ENCODE data around the gene KRT6C.
"Not testable (repeated sequence)": the region's sequence is repeated elsewhere in the genome, so short reads cannot be mapped to it uniquely, and the experiment has no call there.

Gene KRT6C

DNA sequence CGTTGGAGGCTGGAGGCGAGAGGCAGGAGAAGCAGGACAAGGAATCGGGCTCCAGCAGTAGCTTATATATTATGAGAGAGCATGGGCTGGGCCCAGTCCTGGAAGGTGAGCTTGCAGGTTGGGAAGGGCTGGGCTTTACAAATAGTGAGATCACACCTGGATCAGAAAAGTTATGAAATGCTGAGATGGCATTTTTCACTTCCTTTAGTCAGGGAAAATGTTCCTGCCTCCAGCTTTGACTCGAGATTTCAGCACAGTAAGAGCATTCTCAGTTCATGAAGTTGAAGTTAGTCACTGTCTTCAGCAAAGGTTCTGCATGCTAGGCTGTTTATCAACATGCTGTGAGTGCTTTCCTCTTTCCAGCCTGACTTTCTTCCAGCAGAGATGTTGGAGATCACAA lies at the start of gene KRT6C:
Gene KRT6C (minus strand): TSS at position 38 of the 400 bp plus-strand sequence. CDS start 68 bp downstream, outside the sequence.
- no peak for DNase-seq (ENCODE audit: low read depth in 2 of 2)

DNA sequence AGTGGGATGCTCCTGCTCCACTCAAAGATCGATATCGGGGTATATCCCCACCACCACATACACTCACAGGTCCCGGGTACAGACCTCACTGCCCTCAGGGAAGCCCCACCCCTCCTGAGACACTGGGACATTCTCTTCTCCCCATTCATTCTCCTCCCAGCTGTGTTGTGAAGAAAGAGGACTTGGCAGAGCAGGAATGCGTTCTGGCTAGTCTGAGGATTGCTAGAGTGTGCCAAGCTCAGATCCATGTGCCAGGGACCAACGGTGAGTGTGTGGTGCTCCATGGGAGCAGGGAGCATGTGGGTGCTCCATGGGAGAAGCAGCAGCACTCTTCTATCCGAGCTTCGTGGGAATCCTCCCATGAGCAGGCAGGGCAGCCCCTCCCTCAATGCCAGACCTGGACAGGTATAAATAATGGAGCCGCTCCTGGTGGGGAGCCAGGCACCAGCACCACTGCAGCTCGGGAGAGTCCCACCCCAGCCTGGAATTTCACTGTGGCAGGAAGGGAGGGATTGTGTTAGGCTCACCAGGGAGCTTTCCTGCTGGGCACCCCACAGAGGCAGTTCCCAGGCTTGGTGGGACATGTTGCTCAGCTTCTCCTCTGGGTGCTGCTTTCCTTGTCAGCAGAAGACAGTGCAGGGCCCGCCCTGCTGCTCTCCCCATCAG lies 48.9 kb upstream of the KRT6C start:
- DNase-seq (ENCODE audit: low read depth in 2 of 2), result no peak

DNA sequence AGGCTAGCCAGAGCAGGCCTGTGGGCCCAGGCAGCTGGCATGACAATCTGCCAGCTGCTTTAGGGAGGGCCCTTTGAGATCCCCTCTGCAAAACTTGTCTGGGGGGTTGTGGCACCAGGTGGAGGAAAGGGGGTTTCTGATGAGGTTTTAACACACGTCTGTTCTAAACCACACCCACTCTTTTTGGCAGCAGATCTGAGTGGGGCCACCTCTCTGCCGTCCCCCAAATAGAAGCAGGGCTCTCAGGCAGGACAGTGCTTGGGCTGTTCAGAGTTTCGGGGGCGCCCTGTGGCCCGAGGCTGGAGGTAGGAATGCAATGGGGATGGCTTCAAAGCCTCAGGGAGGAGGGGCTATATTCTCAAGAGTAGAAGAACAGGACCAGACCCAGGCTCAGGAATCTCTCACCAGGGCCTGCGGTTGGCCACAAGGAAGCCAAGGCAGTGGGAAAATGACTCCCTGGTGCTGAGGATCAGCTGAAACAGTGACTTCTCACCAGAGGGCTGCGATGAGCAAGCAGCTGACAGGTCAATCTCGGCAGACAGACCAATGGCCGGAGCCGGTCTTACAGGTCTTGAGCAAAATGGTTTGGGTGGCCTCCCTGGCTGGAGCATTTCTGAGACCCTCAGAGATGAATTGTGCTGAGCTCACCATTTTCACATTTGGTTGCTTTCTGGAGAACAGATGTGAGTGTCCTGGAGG lies 48.1 kb upstream of the KRT6C start:
- DNase-seq (ENCODE audit: low read depth in 2 of 2), result no peak

DNA sequence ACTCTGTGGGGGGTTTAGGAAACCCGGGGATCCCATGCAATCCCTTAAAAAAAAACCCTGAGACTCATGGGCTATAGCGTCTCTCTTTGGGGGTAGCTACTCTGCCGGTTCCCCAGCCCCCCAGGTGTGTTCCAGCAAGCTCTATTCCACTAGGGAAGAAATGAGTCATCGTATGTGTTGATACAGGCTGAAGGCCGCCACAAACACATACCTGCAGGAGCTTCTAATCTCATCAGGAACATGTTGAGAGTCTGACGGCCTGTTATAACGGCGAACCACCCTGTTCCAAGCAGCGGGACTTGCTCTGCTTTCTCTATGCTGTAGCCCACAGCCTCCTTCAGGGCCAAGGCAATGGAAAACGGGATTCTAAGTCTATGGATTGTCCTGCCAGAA lies 47.6 kb upstream of the KRT6C start:
- DNase-seq (ENCODE audit: low read depth in 2 of 2), result no peak

DNA sequence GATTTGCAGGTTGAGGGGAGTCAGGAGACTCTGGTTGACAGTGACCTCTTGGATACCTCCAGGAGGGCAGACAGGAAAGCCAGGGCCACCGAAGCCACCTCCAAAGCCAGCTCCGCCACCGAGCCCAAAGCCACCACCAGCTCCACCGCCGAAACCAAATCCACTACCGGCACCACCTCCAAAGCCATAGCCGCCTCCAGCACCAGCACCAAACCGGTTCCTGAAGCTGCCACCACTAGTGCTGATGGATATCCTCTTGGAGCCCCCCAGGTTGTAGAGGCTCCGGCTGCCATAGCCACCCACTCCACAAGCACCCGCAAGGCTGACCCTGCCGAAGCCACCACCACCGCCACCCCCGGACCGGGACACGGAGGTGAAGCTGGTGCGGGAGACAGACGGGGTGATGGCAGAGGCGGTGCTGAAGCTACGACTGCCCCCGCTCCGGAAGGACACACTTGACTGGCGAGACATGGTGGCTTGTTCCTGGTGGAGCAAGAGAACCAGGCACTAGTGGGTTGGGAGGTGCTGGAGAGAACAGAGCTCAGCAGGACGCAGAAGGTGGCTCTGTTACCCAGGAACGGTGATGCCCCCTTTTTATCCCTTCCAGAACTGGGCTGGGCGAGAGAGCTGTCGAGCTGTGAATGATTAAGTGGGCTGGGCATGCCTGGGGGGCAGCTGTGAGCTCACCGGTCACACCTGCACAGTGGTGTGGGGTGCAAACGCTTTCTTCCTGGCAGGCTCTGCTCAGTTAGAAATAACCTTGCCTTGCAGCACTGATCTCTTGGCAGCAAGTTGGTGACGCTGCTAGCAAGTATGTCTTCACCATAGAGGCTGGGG lies 46.4 kb upstream of the KRT6C start, which contains the start of gene KRT5:
Gene KRT5 (minus strand): TSS at position 569 of the 837 bp plus-strand sequence. CDS start 98 bp downstream, at position 471.
- DNase-seq (ENCODE audit: low read depth in 2 of 2), result no peak

DNA sequence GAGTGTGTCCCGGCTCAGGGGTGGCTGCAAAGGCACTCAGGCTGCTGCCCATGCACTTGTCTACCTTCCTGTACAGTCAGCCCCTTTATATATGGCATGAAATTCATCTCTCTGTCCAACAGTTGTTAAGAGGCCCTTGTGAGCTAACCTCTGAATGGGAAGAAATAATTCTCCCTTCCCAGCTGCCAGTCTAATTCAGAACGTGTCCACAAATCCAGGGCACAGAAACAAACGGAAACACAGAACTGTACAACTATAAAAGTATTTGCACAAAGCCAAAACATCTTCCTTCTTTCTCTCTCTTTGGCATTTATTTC lies 45.7 kb upstream of the KRT6C start:
- no peak for DNase-seq (ENCODE audit: low read depth in 2 of 2)

DNA sequence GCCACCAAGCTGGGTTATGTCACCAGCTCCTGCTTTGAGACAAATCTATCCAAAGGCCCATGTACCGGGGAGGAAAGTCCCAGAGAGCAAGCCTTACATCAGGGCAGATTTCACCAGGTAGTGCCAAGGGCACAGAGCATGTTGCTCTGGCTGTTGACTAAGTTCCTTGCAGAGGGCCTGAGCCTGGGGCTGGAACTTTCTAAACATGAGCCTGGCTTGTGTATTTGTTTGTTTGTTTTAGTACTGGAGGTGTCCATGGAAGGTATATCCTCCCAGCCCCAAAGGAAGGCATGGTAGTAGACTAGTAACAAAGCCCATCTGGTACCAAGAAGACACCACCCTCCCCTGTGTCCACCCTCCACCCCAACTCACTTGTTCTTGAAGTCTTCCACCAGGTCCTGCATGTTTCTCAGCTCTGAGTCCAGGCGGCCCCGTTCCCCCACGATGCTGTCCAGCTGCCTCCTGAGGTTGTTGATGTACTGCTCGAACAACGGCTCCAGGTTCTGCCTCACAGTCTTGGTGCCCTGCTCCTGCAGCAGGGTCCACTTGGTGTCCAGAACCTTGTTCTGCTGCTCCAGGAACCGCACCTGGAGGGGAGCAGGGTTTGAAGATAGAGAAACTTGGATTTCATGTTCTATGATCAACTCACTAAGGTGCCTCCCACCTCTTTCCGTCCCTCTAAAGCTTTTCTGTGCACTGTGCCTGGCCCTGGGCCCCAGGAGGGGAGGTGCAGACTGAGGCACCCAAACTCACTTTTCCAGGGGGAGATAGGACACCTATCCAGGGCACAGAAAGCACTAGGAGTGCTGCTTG lies 45.2 kb upstream of the KRT6C start:
- no peak for DNase-seq (ENCODE audit: low read depth in 2 of 2)

DNA sequence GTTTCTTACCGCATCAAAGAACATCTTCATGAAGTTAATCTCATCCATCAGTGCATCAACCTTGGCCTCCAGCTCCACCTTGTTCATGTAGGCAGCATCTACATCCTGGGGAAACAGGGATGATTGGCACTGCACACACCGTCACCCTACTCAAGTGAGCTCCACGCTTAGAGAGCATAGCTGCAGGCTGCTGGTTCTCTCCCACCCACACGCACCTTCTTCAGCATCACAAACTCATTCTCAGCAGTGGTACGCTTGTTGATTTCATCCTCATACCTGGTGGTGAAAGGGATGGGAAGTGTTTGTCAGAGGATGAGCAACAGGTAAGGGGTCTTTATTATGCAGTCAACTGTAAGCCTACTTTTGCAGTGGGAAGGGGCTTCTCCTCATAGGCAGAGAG lies 44.3 kb upstream of the KRT6C start:
- DNase-seq (ENCODE audit: low read depth in 2 of 2), result no peak

DNA sequence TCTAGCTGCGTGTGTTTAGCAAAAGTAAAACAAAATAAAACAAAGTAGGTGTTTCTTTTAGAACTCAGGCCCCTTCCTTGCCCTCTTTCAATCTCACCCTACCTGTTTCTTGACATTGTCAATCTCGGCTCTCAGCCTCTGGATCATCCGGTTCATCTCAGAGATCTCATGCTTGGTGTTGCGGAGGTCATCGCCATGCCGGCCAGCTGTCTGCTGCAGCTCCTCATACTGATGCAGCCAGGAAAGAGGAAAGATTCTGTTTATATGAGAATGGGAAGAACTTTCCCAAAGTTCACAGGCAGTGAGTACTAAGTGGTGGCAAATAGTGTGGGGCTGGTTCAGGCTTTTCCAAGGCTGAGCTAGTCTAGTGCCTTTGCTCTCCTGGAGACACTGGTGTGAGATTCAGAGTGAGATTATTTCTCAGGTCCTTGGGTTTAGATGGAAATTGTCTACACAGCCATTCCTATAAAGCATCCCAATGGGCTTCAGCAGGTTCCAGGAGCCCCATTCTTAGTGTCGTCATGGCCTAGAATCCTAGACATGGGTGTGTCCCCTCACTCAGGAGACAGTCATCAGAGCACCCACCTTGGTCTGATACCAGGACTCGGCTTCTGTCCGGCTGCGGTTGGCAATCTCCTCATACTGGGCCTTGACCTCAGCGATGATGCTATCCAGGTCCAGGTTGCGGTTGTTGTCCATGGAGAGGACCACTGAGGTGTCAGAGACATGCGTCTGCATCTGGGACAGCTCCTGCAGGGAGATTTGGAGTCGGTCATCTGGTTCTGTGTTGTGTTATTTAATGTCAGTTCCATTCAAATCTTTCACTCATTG lies 43.6 kb upstream of the KRT6C start:
- no peak for DNase-seq (ENCODE audit: low read depth in 2 of 2)

DNA sequence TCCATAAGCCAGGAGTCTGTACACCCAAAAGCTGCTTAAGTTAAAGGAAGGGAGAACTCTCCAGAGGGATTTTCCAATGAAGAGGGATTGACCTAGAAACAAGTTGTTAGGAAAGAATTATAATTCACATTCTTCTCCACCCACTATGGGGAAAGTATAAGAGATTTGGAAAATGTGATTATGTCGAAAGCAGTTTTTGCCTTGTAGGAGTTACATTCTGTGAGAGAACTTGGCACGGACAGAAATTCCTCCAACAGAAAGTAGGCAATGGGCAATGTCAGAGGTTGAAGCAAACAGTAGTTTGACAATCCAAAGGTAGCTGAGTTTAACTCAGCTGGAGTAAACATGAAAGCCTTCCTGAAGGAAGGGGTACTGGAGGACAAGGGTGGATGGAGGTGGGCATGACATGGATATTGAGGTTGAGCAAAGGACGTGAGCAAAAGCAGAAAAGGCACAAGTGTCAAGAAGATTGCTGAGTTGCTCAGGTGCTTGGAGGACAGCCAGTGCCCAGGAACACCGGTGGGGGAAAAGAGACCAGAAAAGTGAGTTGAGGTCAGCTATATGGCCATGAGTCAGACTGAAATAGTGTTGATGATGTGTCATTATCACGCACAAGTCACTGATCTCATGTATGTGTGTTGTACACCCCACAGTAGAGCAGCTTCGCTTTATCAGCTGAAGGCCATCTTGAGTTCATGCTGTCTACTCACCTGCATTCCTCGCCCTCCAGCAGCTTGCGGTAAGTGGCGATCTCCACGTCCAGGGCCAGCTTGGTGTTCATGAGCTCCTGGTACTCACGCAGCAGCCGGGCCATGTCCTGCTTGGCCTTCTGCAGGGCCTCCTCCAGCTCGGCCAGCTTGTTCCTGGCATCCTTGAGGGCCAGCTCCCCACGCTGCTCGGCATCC lies 42.6 kb upstream of the KRT6C start:
- no peak for DNase-seq (ENCODE audit: low read depth in 2 of 2)

DNA sequence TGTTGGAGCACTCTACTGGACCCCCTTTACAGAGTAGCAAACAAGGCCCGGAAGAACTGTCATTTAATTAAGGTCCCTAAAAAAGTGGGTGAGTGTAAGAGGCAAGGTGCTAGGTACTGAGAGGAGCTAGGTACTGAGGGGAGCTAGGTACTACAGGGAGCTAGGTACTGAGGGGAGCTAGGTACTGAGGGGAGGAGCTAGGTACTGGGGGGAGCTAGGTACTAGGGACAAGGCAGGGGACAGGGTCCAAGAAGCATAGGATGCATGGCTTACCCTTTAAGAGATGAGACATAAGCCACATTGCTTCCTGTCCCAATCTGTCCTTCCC lies 41.7 kb upstream of the KRT6C start:
- DNase-seq (ENCODE audit: low read depth in 2 of 2), result no peak

DNA sequence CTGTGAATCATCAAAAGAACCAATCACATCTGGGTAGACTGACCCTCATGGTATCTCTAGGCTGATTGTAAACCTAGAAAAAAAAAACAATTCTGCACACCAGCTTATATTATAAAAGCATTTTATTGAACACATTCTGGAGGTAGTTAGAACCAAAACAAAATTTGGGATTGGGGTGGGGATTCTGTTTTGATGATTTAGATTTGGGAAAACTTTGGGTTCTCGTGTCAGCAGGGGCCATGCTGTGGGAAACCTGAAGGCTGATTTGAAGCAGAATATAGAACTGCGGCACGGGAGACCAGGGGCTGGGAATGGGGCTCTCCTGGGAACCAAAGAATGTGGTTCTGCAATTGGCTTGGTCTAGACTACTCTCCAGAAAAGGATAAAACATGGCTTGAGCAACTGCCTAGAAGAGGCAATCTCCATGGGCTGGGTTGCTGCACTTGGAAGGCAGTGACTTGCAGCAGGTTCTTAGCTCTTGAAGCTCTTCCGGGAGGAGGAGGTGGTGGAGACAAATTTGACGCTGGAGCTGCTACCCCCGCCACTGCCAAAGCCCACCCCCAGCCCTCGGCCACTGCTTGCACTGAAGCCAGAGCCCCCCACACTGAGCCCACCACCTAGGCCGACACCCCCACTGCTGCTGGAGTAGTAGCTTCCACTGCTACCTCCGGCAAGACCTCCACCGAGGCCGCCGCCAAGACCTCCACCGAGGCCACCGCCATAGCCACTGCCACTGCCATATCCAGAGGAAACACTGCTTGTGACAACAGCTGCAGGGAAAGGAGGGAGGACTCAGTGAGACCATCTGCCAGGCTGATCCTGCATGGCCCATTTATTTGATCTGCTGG lies 41.1 kb upstream of the KRT6C start:
- no peak for DNase-seq (ENCODE audit: low read depth in 2 of 2)

DNA sequence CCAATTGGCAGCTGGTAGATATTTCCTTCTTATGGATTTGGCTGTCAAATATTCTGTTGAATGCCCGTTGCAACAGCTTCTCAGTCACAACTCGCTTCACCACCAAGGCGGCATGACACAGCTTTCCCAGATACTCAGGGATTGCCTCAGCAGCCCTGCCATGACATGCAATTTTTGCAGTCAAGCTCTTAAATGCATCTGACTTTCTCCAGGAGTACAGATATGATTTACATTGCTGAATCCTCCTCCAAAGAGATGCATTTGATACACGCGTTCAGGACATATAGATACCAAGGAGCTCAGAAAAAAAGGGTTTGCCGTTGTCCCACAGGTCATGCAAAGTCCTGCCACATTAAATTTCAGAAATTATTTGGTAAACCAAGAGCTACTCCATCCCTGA lies 40.1 kb upstream of the KRT6C start:
- no peak for DNase-seq (ENCODE audit: low read depth in 2 of 2)

DNA sequence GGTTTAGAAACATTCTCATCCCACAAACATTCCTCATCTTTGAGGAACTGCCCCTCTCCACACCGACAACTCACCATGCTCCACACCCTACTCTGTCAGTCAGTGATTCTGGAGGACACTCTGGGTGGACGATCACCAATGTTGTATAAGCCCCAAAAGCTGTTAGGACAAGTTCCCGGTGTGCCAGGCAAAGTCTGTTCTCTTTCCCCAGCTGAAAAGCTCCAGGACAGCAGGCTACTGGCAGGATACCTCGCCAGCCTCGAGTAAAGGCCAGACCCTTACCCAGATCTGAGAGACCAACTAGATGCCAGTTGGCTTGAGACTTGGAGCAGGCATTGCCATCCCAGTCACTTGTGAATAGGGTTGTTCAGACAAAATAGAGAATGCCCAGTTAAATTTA lies 34.6 kb upstream of the KRT6C start:
- DNase-seq (ENCODE audit: low read depth in 2 of 2), result no peak

DNA sequence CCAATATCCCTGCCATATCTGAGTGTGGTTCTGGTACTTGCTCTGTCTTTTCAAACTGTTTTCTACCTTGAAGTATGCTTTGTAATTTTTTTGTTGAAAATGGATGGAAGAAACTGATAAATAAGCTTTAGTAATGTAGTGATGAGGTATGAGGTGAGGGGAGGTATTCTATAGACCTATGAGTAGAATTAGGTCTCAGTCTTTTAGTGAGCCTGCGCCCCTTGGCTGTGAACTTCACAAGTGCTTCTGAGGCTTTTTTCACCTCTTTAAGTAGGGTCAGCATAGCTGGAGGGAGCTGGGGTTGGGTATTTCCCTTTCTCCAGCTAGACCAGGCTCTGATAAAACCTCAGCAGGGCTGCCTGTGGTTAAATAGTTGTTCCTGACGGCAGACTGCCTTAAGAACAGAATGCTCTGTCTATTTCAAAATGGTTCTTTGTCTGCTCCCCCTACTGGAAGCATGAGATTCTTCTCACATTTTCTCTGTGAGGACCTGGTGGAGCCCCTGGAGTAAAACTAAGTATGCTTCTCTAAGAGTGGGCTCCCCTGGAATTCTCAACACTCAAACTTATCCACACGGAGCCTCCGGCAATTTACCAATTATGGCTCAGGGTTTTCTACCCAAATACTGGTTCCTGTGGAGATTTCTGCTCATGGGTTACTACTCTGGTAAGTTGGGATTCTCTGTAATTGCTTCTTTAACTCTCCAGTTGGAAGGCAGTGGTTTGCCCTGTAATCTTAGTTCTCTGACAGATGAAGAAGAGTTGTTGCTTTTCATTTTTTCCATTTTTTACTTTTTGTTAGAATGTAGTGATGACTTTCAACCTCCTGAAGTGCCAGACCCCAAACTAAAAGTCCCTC lies 33.5 kb upstream of the KRT6C start:
- no peak for DNase-seq (ENCODE audit: low read depth in 2 of 2)

DNA sequence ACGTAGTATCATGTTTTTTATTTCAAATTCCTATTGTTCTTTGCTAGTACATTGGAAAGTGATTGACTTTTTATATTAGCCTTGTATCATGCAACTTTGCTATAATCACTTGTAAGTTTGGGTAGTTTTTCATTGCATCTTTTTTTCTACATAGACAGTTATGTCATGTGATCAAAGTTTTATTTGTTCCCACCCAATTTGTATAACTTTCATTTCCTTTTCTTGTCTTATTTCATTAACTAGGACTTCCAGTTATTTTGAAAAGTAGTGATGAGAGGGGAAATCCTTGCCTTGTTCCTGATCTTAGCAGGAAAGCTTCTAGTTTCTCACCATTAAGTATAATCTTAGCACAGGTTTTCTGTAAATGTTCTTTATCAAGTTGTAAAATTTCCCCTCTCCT lies 29.3 kb upstream of the KRT6C start:
- no peak for DNase-seq (ENCODE audit: low read depth in 2 of 2)

DNA sequence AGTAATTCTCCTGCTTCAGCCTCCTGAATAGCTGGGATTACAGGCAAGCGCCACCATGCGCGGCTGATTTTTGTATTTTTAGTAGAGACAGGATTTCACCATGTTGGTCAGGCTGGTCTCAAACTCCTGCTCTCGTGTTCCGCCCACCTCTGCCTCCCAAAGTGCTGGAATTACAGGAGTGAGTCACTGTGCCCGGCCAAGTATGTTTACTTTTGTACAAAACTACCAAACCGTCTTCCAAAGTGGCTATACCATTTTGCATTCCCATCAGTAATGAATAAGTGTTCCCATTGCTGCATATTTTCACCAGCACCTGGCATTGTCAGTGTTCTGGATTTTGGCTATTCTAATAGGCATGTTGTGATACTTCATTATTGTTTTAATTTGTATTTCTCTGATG lies 27.9 kb upstream of the KRT6C start:
- no peak for DNase-seq (ENCODE audit: low read depth in 2 of 2)

DNA sequence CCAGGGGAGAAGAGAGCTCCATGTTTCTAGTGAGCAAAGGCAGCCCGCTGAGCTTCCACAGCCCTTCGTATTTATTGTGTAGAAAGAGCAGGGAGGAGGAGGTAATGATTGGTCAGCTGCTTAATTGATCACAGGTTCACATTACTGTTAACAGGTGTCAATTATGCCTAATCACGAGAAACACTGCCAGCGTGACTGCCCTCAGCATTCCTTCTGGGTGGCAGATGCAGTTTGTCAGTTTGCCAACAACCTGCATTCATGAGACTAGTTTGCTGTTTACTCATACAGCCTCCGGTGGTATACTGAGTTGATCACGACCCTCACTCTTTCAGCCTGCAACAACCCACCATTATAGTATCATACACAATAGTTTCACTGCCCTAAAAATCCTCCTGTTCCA lies 27.0 kb upstream of the KRT6C start:
- DNase-seq (ENCODE audit: low read depth in 2 of 2), result not testable (repeated sequence)

Data from stimulated activated CD8-positive, alpha-beta memory T cell treated with anti-CD3 and anti-CD28 coated beads, Interleukin-2, amount 100 ng/mL, for 1 hour (primary cell).